HG03354 (cell line): ENCODE results near the gene RNF180.
"Not testable (repeated sequence)": the region's sequence is repeated elsewhere in the genome, so short reads cannot be mapped to it uniquely, and the experiment has no call there.

Experiments
- ATAC-seq: cut with Tn5 transposase; IDR thresholded peaks from one replicate; pipeline ENCODE4 v1.9.1; 2021; ENCODE audit warnings: mild to moderate bottlenecking; ENCODE audit not compliant: unreplicated experiment, poor library complexity, severe bottlenecking

The RNF180 gene

GRCh38 chr5:64333886-64334285, 168.2 kb downstream of the RNF180 start:
- no peak for ATAC-seq

DNA sequence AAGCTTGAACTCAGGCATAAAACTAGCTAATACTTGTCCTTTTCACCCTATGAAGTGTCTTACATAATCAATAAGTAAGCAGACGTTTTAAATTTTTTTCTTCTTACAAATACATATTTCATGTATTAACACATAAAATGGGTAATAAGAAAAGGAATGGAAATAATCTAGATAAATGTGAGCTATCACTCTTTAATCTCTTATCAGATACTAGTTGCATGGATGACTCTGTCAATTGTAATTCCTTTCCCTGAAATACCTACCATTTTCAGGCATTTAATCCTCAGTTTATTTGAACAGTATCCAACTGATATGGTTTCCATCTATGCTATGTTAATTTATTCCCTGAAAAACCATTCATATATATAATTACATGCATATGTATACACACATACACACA, 174.1 kb downstream of the RNF180 start:
- ATAC-seq: no peak

GRCh38 chr5:64340293-64340692, 174.7 kb downstream of the RNF180 start:
- no peak for ATAC-seq

- no peak for ATAC-seq
These were observed 175.7 kb downstream of the RNF180 start for GRCh38 chr5:64341340-64341739.

DNA sequence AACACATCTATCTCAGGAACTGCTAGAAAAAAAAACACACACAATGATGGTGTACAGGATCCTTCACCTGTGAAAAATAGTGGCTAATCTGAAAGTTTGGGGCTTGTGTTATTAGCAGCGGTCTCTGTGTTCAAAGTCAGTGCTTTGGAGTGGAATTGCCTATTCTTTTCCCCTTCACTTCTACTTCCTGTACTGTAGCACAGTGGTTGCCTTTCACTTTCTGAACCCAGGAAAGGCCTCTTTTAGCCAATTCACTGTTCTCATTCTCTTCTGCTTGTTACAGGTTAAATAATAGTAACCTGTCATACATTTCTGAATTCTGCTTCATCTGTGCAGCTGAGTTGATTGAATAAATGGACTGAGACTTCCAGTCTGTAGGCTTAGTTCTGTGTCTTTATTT, 178.9 kb downstream of the RNF180 start:
- no peak for ATAC-seq

- no peak for ATAC-seq
These were observed 181.7 kb downstream of the RNF180 start for GRCh38 chr5:64347309-64347708.

DNA sequence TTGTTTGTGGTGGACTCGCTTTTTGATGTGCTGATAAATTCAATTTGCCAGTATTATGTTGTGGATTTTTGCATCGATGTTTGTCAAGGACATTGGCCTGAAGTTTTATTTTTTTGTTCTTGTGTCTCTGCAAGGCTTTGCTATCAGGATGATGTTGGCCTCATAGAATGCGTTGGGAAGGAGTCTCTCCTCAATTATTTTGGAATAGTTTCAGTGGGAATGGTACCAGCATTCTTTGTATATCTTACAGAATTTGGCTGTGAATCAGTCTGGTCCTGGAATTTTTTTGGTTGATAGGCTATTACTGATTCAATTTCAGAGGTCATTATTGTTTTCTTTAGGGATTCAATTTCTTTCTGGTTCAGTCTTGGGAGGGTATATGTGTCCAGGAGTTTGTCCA, 198.8 kb downstream of the RNF180 start:
- no peak for ATAC-seq

GRCh38 chr5:64384765-64385164, 219.1 kb downstream of the RNF180 start:
- ATAC-seq: peak; percentile 89

GRCh38 chr5:64397552-64397951, 231.9 kb downstream of the RNF180 start:
- ATAC-seq: no peak

GRCh38 chr5:64398735-64399134, 233.1 kb downstream of the RNF180 start:
- not testable (repeated sequence) for ATAC-seq

GRCh38 chr5:64407103-64407825, 241.6 kb downstream of the RNF180 start:
- ATAC-seq: not testable (repeated sequence)

DNA sequence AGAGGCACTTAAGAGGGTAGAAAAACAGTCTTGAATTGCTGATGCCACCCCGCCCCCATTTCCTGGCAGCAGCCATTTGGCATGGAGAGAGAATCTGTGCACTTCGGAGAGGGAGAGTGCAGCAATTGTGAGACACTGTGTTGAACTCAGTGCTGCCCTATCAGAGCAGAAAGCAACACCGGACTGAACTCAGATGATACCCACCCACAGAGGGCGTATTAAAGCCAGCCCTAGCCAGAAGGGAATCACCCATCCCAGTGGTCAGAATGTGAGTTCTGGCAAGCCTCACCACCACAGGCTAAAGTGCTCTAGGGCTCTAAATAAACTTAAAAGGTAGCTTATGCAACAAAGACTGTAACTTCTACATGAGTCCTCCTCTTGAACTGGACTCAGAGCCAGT, 251.7 kb downstream of the RNF180 start:
- ATAC-seq: no peak

DNA sequence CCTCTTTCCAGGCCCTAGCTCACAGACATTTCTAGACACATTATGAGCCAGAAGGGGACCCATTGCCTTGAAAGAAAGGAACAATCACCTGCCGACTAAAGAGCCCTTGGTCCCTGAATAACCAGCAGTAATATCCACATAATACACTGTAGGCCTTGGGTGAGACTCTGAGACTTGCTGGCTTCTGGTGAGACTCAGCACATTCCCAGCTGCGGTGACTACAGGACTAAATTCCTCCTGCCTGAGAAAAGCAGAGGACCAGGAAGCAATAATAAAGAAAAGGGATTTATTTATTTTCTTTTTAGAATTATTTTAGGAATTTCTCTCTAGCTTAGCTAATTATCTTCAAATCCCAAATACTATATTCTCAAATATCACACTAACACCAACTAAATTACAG, 252.4 kb downstream of the RNF180 start:
- ATAC-seq: no peak
